ENCODE data around the gene PEX12.
A peak's percentile ranks its signal among the peaks of the same experiment; 100 is the strongest.
"Not testable (repeated sequence)": the region's sequence is repeated elsewhere in the genome, so short reads cannot be mapped to it uniquely, and the experiment has no call there.

Gene PEX12

GRCh38 chr17:35575759-35576158, 2.6 kb downstream of the PEX12 start:
- DNase-seq: no peak

GRCh38 chr17:35569405-35569804, 9.0 kb downstream of the PEX12 start:
- no peak for DNase-seq

- DNase-seq: peak; percentile 59
Observed at GRCh38 chr17:35568561-35568960, 9.8 kb downstream of the PEX12 start.

GRCh38 chr17:35566968-35567367, 11.4 kb downstream of the PEX12 start:
- DNase-seq: no peak

GRCh38 chr17:35563181-35563580, 15.2 kb downstream of the PEX12 start:
- DNase-seq: not testable (repeated sequence)

- DNase-seq: no peak
Observed at GRCh38 chr17:35560703-35561102, 17.7 kb downstream of the PEX12 start, which contains the start of gene SLFN14. Gene SLFN14 (minus strand): TSS chr17:35560819. CDS start chr17:35558062, 2,757 bp downstream.

GRCh38 chr17:35559495-35560210, 18.7 kb downstream of the PEX12 start:
- no peak for DNase-seq

GRCh38 chr17:35557353-35557752, 21.0 kb downstream of the PEX12 start:
- DNase-seq: no peak

- DNase-seq: no peak
Observed at GRCh38 chr17:35555691-35556090, 22.7 kb downstream of the PEX12 start.

GRCh38 chr17:35554668-35555067, 23.7 kb downstream of the PEX12 start:
- no peak for DNase-seq

- DNase-seq: no peak
Observed at GRCh38 chr17:35553310-35553709, 25.1 kb downstream of the PEX12 start.

GRCh38 chr17:35548978-35549377, 29.4 kb downstream of the PEX12 start:
- no peak for DNase-seq

GRCh38 chr17:35548208-35548810, 30.1 kb downstream of the PEX12 start:
- no peak for DNase-seq

- DNase-seq: no peak
Observed at GRCh38 chr17:35546487-35546886, 31.9 kb downstream of the PEX12 start.

- no peak for DNase-seq
Observed at GRCh38 chr17:35545150-35545549, 33.2 kb downstream of the PEX12 start.

- no peak for DNase-seq
Observed at GRCh38 chr17:35543856-35544255, 34.5 kb downstream of the PEX12 start.

GRCh38 chr17:35542990-35543389, 35.4 kb downstream of the PEX12 start:
- DNase-seq: no peak

GRCh38 chr17:35541434-35541833, 36.9 kb downstream of the PEX12 start:
- DNase-seq: no peak

GRCh38 chr17:35540589-35541404, 37.6 kb downstream of the PEX12 start:
- no peak for DNase-seq

GRCh38 chr17:35539659-35540026, 38.7 kb downstream of the PEX12 start:
- DNase-seq: no peak

- DNase-seq: no peak
Observed at GRCh38 chr17:35537601-35538141, 40.7 kb downstream of the PEX12 start, which contains the start of gene SLFN12L. Gene SLFN12L (minus strand): TSS chr17:35537678. CDS start chr17:35522364, 15,314 bp downstream.

GRCh38 chr17:35536664-35537171, 41.7 kb downstream of the PEX12 start:
- DNase-seq: peak; percentile 52

GRCh38 chr17:35535406-35535805, 43.0 kb downstream of the PEX12 start:
- DNase-seq: not testable (repeated sequence)
